Measurements from ENCODE around the gene MCOLN1. TPM values are rescaled to one million over a fixed set of nuclear protein-coding genes. Genes with fewer than 3 reads are reported as not detected.
A peak's percentile ranks its signal among the peaks of the same experiment; 100 is the strongest.

MCOLN1 gene
- total RNA-seq, 6 experiments from 2014 or later, result 9.8 to 25.2 (median 17.7) TPM

GRCh38 chr19:7504684-7505083 lies 17.7 kb upstream of the MCOLN1 start:
- Histone ChIP-seq H3K36me3 (no peaks in the 10 kb centered on the region), H3K9me3 (no peaks in the 10 kb centered on the region), H3K4me1 (peaks cover 0 to 8% (median 0%) of the 10 kb centered on the region in 4 donors), H3K4me3 (no peak overlapping the region), H3K27me3 (no peaks in the 10 kb centered on the region), H3K27ac (no peak overlapping the region)
- 71% methylated on average over 4 of the region's 6 CpGs for WGBS (ENCODE audit: insufficient coverage, low coverage, low lambda C conversion rate, missing lambda C conversion rate)
- ATAC-seq (no peak), DNase-seq (no peak)
- TF ChIP-seq POLR2A (IDR thresholded peaks at IDR 0.05) (no peak), CTCF (IDR thresholded peaks at IDR 0.05) (no peak)
- intact Hi-C loops (cut with DNase I), result no loop called here

- Histone ChIP-seq H3K27me3 (no peaks in the 10 kb centered on the region), H3K4me1 (peaks cover 0 to 8% (median 0%) of the 10 kb centered on the region in 4 donors), H3K9me3 (no peaks in the 10 kb centered on the region), H3K27ac (no peak overlapping the region), H3K36me3 (no peaks in the 10 kb centered on the region), H3K4me3 (no peak overlapping the region)
- DNase-seq (no peak), ATAC-seq (no peak)
- intact Hi-C loops (cut with DNase I), result no loop called here
- no peak for TF ChIP-seq POLR2A (IDR thresholded peaks at IDR 0.05)
- TF ChIP-seq CTCF (IDR thresholded peaks at IDR 0.05), result no peak
- 32% methylated on average over 6 of the region's 19 CpGs for WGBS (ENCODE audit: insufficient coverage, low coverage, low lambda C conversion rate, missing lambda C conversion rate)
These were observed 17.1 kb upstream of the MCOLN1 start for GRCh38 chr19:7505288-7505681.

GRCh38 chr19:7505682-7506384 lies 16.6 kb upstream of the MCOLN1 start:
- 12% methylated on average over 11 of the region's 33 CpGs for WGBS (ENCODE audit: insufficient coverage, low coverage, low lambda C conversion rate, missing lambda C conversion rate)
- peaks cover 0 to 5% (median 0%) of the 10 kb centered on the region in 4 donors for H3K4me1 ChIP-seq
- H3K36me3 ChIP-seq, result no peaks in the 10 kb centered on the region
- no peak overlapping the region for H3K4me3 ChIP-seq
- no peak overlapping the region for H3K27ac ChIP-seq
- ATAC-seq, result peak; percentile 41 to 64 (median 43)
- TF ChIP-seq CTCF (IDR thresholded peaks at IDR 0.05), result no peak
- TF ChIP-seq POLR2A (IDR thresholded peaks at IDR 0.05), result no peak
- peak in 2 of 3 donors; percentile 45 to 58 for DNase-seq
- intact Hi-C loops (cut with DNase I), result no loop called here
- H3K27me3 ChIP-seq, result no peaks in the 10 kb centered on the region
- H3K9me3 ChIP-seq, result no peaks in the 10 kb centered on the region

- DNase-seq (peak; percentile 78 to 83 (median 80)), ATAC-seq (peak; percentile 85 to 91 (median 88))
- TF ChIP-seq CTCF (IDR thresholded peaks at IDR 0.05), result no peak
- no peak for TF ChIP-seq POLR2A (IDR thresholded peaks at IDR 0.05)
- intact Hi-C loops (cut with DNase I), result no loop called here
- H3K36me3 ChIP-seq, result no peaks in the 10 kb centered on the region
- H3K4me1 ChIP-seq, result no peaks in the 10 kb centered on the region
- H3K27me3 ChIP-seq, result no peaks in the 10 kb centered on the region
- WGBS (ENCODE audit: insufficient coverage, low coverage, low lambda C conversion rate, missing lambda C conversion rate), result 26% methylated on average over 13 of the region's 20 CpGs
- H3K4me3 ChIP-seq, result no peak overlapping the region
- no peak overlapping the region for H3K27ac ChIP-seq
- H3K9me3 ChIP-seq, result no peaks in the 10 kb centered on the region
These were observed 15.8 kb upstream of the MCOLN1 start for GRCh38 chr19:7506385-7507328.

Data from right lobe of liver (tissue), 6 donors.